A549 treated with ZK216348 at 1 μM for 4 hours (cell line): ENCODE results near the gene CA5B. TPM values are rescaled to one million over a fixed set of nuclear protein-coding genes. Genes with fewer than 3 reads are reported as not detected.

Source experiments
- total RNA-seq: library from RNA; stranded (reverse); fragments of 200-300 nt; extraction: Qiagen RNA extraction; gene quantifications from 5 replicates; pipeline ENCODE4 v1.2.3, GENCODE V29; 2022; ENCODE audit warnings: low read depth

CA5B gene
- 1.6 to 3.2 TPM (median 2.1 TPM) in 5 replicates for total RNA-seq

GRCh38 chrX:15737959-15738902 is at the start of gene CA5B:
Gene CA5B (plus strand): TSS chrX:15738270. CDS start chrX:15750024, 11,754 bp downstream.

GRCh38 chrX:15789979-15790768 is 52.1 kb downstream of the CA5B start, which contains the start of gene ZRSR2:
Gene ZRSR2 (plus strand): TSS chrX:15790484. CDS start chrX:15790496, 12 bp downstream.

Other genes with a start within 250 kb of the CA5B start
- 48.3 to 68.0 TPM (median 55.3 TPM) in 5 replicates for gene PIR, start 244.9 kb upstream of the CA5B start, total RNA-seq
- not detected in 5 replicates for gene BMX, start 237.5 kb upstream of the CA5B start, total RNA-seq
- 0.11 TPM in 1 of 5 replicates, not detected in the others for gene ACE2, start 137.3 kb upstream of the CA5B start, total RNA-seq
- gene CLTRN, start 73.5 kb upstream of the CA5B start, total RNA-seq = 0.39 to 0.97 TPM (median 0.66 TPM) in 5 replicates
- 9.2 to 18.7 TPM (median 10.7 TPM) in 5 replicates for gene ZRSR2, start 52.2 kb downstream of the CA5B start, total RNA-seq
- 13.9 to 21.6 TPM (median 20.7 TPM) in 5 replicates for gene AP1S2, start 116.5 kb downstream of the CA5B start, total RNA-seq